SU-DHL-6 (cell line): Measurements from ENCODE around the gene LGALS1.

Experiments used
- H2AFZ ChIP-seq: fragments of 200-600 bp; sonication (generic); 2 replicates; pipeline ENCODE4 v1.6.1; 2014; ENCODE audit warnings: low read depth, mild to moderate bottlenecking, moderate library complexity, mixed read lengths, antibody characterized with exemption, low read length; ENCODE audit not compliant: severe bottlenecking
- H3F3A ChIP-seq: fragments of 200-600 bp; shearing (Covaris generic); 2 replicates; pipeline ENCODE4 v1.6.0; 2016; ENCODE audit warnings: antibody characterized with exemption, mild to moderate bottlenecking; ENCODE audit not compliant: insufficient read depth
- H3K27ac ChIP-seq: fragments of 200-600 bp; sonication (generic); 2 replicates; pipeline ENCODE4 v1.5.1; 2016; ENCODE audit warnings: low read depth, mild to moderate bottlenecking, low read length, moderate library complexity, mixed read lengths
- H3K27me3 ChIP-seq: fragments of 200-600 bp; sonication (generic), shearing (Covaris generic); 2 replicates; pipeline ENCODE4 v1.6.0; 2014; ENCODE audit warnings: mild to moderate bottlenecking, low read length
- H3K36me3 ChIP-seq: fragments of 200-600 bp; sonication (generic); 2 replicates; pipeline ENCODE4 v1.6.1; 2014; ENCODE audit warnings: mild to moderate bottlenecking, low read length, mixed read lengths
- H3K4me2 ChIP-seq: fragments of 300-600, 200-600 bp; shearing (Covaris generic), sonication (generic); 2 replicates; pipeline ENCODE4 v1.6.0; 2014; ENCODE audit warnings: low read length, low read depth, mild to moderate bottlenecking; ENCODE audit not compliant: poor library complexity, severe bottlenecking
- H3K4me3 ChIP-seq: fragments of 200-600 bp; sonication (generic); 2 replicates; pipeline ENCODE4 v1.5.1; 2014; ENCODE audit warnings: antibody characterized with exemption, low read length, mild to moderate bottlenecking, mixed read lengths; ENCODE audit not compliant: insufficient read depth, poor library complexity, severe bottlenecking
- H3K79me2 ChIP-seq: fragments of 200-600 bp; sonication (generic); 2 replicates; pipeline ENCODE4 v1.6.1; 2014; ENCODE audit warnings: mild to moderate bottlenecking, low read length, moderate library complexity; ENCODE audit not compliant: insufficient read depth
- H3K9ac ChIP-seq: fragments of 200-600 bp; sonication (generic); 2 replicates; pipeline ENCODE4 v1.7.0; 2014; ENCODE audit warnings: mild to moderate bottlenecking, low read length
- H3K9me2 ChIP-seq: fragments of 200-600 bp; sonication (generic); replicated peaks from 2 replicates; pipeline ENCODE4 v1.6.1; 2014; ENCODE audit warnings: low read length; ENCODE audit not compliant: insufficient read depth
- H3K9me3 ChIP-seq: fragments of 200-600 bp; sonication (generic); 2 replicates; pipeline ENCODE4 v1.6.1; 2014; ENCODE audit warnings: low read length, mixed read lengths; ENCODE audit not compliant: insufficient read depth
- H4K20me1 ChIP-seq: fragments of 200-600 bp; sonication (generic); 2 replicates; pipeline ENCODE4 v1.6.1; 2014; ENCODE audit warnings: low read depth, mild to moderate bottlenecking, antibody characterized with exemption, low read length, moderate library complexity, mixed read lengths
- CTCF ChIP-seq: fragments of 200-600 bp; sonication (generic); IDR thresholded peaks from one replicate; pipeline ENCODE4 v1.5.1; 2017; ENCODE audit warnings: antibody characterized with exemption, mild to moderate bottlenecking, low read length, moderate library complexity; ENCODE audit not compliant: insufficient read depth, poor library complexity, severe bottlenecking
- EZH2phosphoT487 ChIP-seq: fragments of 200-600 bp; sonication (generic), shearing (Covaris generic); conservative IDR thresholded peaks from 2 replicates; pipeline ENCODE4 v1.6.1; 2018; ENCODE audit warnings: mild to moderate bottlenecking, antibody characterized with exemption, low read length, moderate library complexity, mixed read lengths

Gene LGALS1

GRCh38 chr22:37636186-37636948 is 39.1 kb upstream of the LGALS1 start:
- H3K9ac ChIP-seq = no peak overlapping the region; the same call in 1 of the 2 replicates
- no peak overlapping the region for H3K4me2 ChIP-seq
- peaks cover 12% of the 10 kb centered on the region for H3K79me2 ChIP-seq
- H4K20me1 ChIP-seq = no peaks in the 10 kb centered on the region
- TF ChIP-seq CTCF = no peak
- TF ChIP-seq EZH2phosphoT487 = no peak
- H3K4me3 ChIP-seq = no peak overlapping the region
- H3K27me3 ChIP-seq = no peaks in the 10 kb centered on the region
- H3K36me3 ChIP-seq = no peaks in the 10 kb centered on the region
- no peaks in the 10 kb centered on the region for H3K9me2 ChIP-seq
- H3K27ac ChIP-seq = peak overlapping the region; percentile 44
- peaks cover 30% of the 10 kb centered on the region for H3F3A ChIP-seq
- H2AFZ ChIP-seq = no peak overlapping the region
- H3K9me3 ChIP-seq = no peaks in the 10 kb centered on the region

DNA sequence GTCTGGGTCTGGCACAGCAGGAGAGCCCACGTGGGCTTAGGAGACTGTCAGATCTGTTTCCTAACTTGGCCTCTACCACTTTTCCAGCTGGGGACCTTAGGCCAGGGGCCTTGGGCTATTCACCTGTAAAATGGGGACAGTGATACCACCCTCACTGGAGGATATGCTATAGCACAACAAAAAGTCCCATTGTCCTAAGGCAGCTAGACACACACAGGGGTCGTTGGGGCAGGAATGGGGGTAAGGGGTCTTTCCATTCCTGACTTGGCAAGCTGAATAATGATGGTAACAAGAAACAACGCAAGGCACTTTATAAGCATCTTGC is 38.5 kb upstream of the LGALS1 start:
- no peak overlapping the region; the same call in 1 of the 2 replicates for H3K9ac ChIP-seq
- H3K4me2 ChIP-seq = no peak overlapping the region

GRCh38 chr22:37638391-37639069 is 36.9 kb upstream of the LGALS1 start:
- Histone ChIP-seq H3K27me3 (no peaks in the 10 kb centered on the region), H3K4me2 (peak overlapping the region; percentile 86), H3K79me2 (peaks cover 12% of the 10 kb centered on the region), H4K20me1 (no peaks in the 10 kb centered on the region), H3K27ac (peak overlapping the region; percentile 81), H3F3A (peaks cover 31% of the 10 kb centered on the region), H3K9ac (peak overlapping the region; percentile 94), H3K4me3 (no peak overlapping the region), H3K9me2 (no peaks in the 10 kb centered on the region), H3K36me3 (no peaks in the 10 kb centered on the region), H2AFZ (no peak overlapping the region), H3K9me3 (no peaks in the 10 kb centered on the region)
- TF ChIP-seq CTCF (no peak), EZH2phosphoT487 (no peak)

More for the DNA sequence above, 38.5 kb upstream of the LGALS1 start:
- H3K27me3 ChIP-seq = no peaks in the 10 kb centered on the region
- H3K9me3 ChIP-seq = no peaks in the 10 kb centered on the region
- peak overlapping the region; percentile 44 for H3K27ac ChIP-seq
- H3K36me3 ChIP-seq = no peaks in the 10 kb centered on the region
- H2AFZ ChIP-seq = no peak overlapping the region
- H3K4me3 ChIP-seq = no peak overlapping the region
- no peak for TF ChIP-seq EZH2phosphoT487
- no peak for TF ChIP-seq CTCF
- no peaks in the 10 kb centered on the region for H4K20me1 ChIP-seq
- peaks cover 12% of the 10 kb centered on the region for H3K79me2 ChIP-seq
- no peaks in the 10 kb centered on the region for H3K9me2 ChIP-seq
- H3F3A ChIP-seq = peaks cover 35% of the 10 kb centered on the region
